Measurements from ENCODE around the gene RAI1.

DNA sequence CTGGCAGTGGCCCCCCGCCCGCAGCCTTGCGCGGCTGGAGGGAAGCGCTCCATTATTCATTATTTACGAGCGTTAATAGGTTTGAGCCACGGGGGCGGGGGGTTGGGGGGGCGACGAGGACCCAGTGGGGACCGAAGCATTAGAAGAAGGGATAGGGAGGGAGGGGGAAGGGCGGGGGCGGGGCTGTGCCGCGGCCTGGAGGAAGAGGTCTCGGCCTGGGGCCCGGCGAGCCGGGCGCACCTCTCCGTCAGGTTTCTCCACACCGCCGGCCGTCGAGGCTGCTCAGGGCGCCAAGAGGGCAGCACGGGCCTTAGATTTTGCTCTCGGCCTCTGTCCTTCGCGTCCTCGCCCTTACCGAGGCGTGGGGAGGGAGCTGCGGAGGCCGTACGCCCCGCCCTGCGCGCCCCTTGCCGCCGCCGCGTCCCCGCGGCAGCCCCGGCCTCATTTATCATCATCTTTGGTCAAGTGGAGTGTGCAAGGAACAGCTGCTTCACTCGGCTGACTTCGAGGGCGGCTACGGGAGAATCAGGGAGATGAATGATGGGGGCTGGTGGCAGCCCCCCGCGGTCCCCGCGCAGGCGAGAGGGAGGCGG is 101.4 kb downstream of the RAI1 start:
- TF ChIP-seq CTCF (IDR thresholded peaks at IDR 0.05) (no peak), POLR2A (IDR thresholded peaks at IDR 0.05) (no peak), POLR2AphosphoS5 (IDR thresholded peaks at IDR 0.05; ENCODE audit: insufficient read depth in 1 of 2, low read depth in 1 of 2) (no peak)
